GM23338 (cell line): ENCODE results near the gene MTAP. TPM values are rescaled to one million over a fixed set of nuclear protein-coding genes. Genes with fewer than 3 reads are reported as not detected.

Source experiments
- ATAC-seq: fragments of 200-7000 bp; cut with Tn5 transposase; 3 replicates; pipeline ENCODE4 v1.9.1; 2020
- DNase-seq: peaks from one replicate; pipeline ENCODE4 v3.0.0-alpha.2; 2015; ENCODE audit warnings: low spot score
- H2AFZ ChIP-seq: fragments of 200-600 bp; sonication (generic); 2 replicates; pipeline ENCODE4 v1.8.0; 2016; ENCODE audit warnings: antibody characterized with exemption, mild to moderate bottlenecking, moderate library complexity
- H3F3A ChIP-seq: fragments of 200-600 bp; sonication (generic); replicated peaks from 2 replicates; pipeline ENCODE4 v1.8.0; 2017; ENCODE audit warnings: antibody characterized with exemption, mixed run types, low read depth
- H3K27ac ChIP-seq: fragments of 200-600 bp; sonication (generic); 2 replicates; pipeline ENCODE4 v1.6.1; 2016; ENCODE audit warnings: low read depth
- H3K27me3 ChIP-seq: fragments of 200-600 bp; sonication (generic); 2 replicates; pipeline ENCODE4 v1.8.0; 2016; ENCODE audit warnings: mild to moderate bottlenecking, mixed run types, moderate library complexity; ENCODE audit not compliant: insufficient read depth
- H3K36me3 ChIP-seq: fragments of 200-600 bp; sonication (generic); 2 replicates; pipeline ENCODE4 v1.8.0; 2016; ENCODE audit warnings: mild to moderate bottlenecking; ENCODE audit not compliant: insufficient read depth
- H3K4me1 ChIP-seq: fragments of 200-600 bp; sonication (generic); 2 replicates; pipeline ENCODE4 v1.8.0; 2016; ENCODE audit warnings: mild to moderate bottlenecking, moderate library complexity; ENCODE audit not compliant: insufficient read depth
- H3K4me2 ChIP-seq: fragments of 200-600 bp; sonication (generic); 2 replicates; pipeline ENCODE4 v1.7.1; 2017; ENCODE audit warnings: mixed run types
- H3K4me3 ChIP-seq: fragments of 200-600 bp; sonication (generic); 2 replicates; pipeline ENCODE4 v1.6.1; 2016; ENCODE audit warnings: mixed run types
- H3K79me2 ChIP-seq: fragments of 200-600 bp; sonication (generic); replicated peaks from 2 replicates; pipeline ENCODE4 v1.8.0; 2017; ENCODE audit warnings: mild to moderate bottlenecking; ENCODE audit not compliant: insufficient read depth
- H3K9me2 ChIP-seq: fragments of 200-600 bp; sonication (generic); 2 replicates; pipeline ENCODE4 v1.8.0; 2017; ENCODE audit not compliant: insufficient read depth
- H4K20me1 ChIP-seq: fragments of 200-600 bp; sonication (generic); replicated peaks from 2 replicates; pipeline ENCODE4 v1.8.0; 2017; ENCODE audit warnings: mild to moderate bottlenecking; ENCODE audit not compliant: insufficient read depth
- H3K27ac Mint-ChIP-seq: 2 replicates; pipeline ENCODE4 v1.8.0; 2020; ENCODE audit warnings: inconsistent platforms, mild to moderate bottlenecking, moderate library complexity, mixed read lengths
- H3K27me3 Mint-ChIP-seq: 3 replicates; pipeline ENCODE4 v1.8.0; 2022; ENCODE audit warnings: low read depth, mild to moderate bottlenecking, moderate library complexity, mixed read lengths, inconsistent platforms; ENCODE audit not compliant: insufficient read depth, poor library complexity
- H3K36me3 Mint-ChIP-seq: 3 replicates; pipeline ENCODE4 v1.8.0; 2021; ENCODE audit warnings: low read depth, mild to moderate bottlenecking, inconsistent platforms, moderate library complexity, mixed read lengths
- H3K4me1 Mint-ChIP-seq: 3 replicates; pipeline ENCODE4 v1.8.0; 2020; ENCODE audit warnings: mild to moderate bottlenecking, inconsistent platforms, mixed read lengths
- H3K4me3 Mint-ChIP-seq: 3 replicates; pipeline ENCODE4 v1.8.0; 2021; ENCODE audit warnings: moderate library complexity, mild to moderate bottlenecking, inconsistent platforms, mixed read lengths
- H3K9me3 Mint-ChIP-seq: 3 replicates; pipeline ENCODE4 v1.8.0; 2020; ENCODE audit warnings: moderate library complexity, mild to moderate bottlenecking, inconsistent platforms, mixed read lengths
- CREB1 ChIP-seq: fragments of 250-450 bp; sonication (Bioruptor Pico); IDR thresholded peaks from 2 replicates; pipeline ENCODE4 v1.5.0; 2020; ENCODE audit warnings: low read depth, mild to moderate bottlenecking, moderate library complexity
- EZH2 ChIP-seq: fragments of 200-600 bp; sonication (generic); IDR thresholded peaks from one replicate; pipeline ENCODE4 v1.8.0; 2017; ENCODE audit warnings: antibody characterized with exemption, mild to moderate bottlenecking, low read depth; ENCODE audit not compliant: unreplicated experiment
- EZH2phosphoT487 ChIP-seq: fragments of 200-600 bp; sonication (generic); IDR thresholded peaks from one replicate; pipeline ENCODE4 v1.8.1; 2018; ENCODE audit warnings: antibody characterized with exemption; ENCODE audit not compliant: unreplicated experiment
- JUNB ChIP-seq: IDR thresholded peaks from one replicate; pipeline ENCODE4 v1.6.1; 2016; ENCODE audit warnings: antibody characterized with exemption; ENCODE audit not compliant: unreplicated experiment
- NANOG ChIP-seq: IDR thresholded peaks from 2 replicates; pipeline ENCODE4 v1.6.1; 2016; ENCODE audit warnings: antibody characterized with exemption, borderline replicate concordance
- POLR2AphosphoS5 ChIP-seq: IDR thresholded peaks from 2 replicates; pipeline ENCODE4 v1.6.1; 2016; ENCODE audit warnings: antibody characterized with exemption, low read depth
- STAT1 ChIP-seq: IDR thresholded peaks from one replicate; pipeline ENCODE4 v1.6.1; 2016; ENCODE audit warnings: antibody characterized with exemption; ENCODE audit not compliant: unreplicated experiment
- ZNF114 ChIP-seq: fragments of 250-450 bp; sonication (Bioruptor Pico); IDR thresholded peaks from 2 replicates; pipeline ENCODE4 v1.5.0; 2020; ENCODE audit warnings: mild to moderate bottlenecking, moderate library complexity
- ZNF331 ChIP-seq: fragments of 250-450 bp; sonication (Bioruptor Pico); IDR thresholded peaks from 2 replicates; pipeline ENCODE4 v1.5.0; 2020; ENCODE audit warnings: low read depth, mild to moderate bottlenecking, moderate library complexity
- polyA plus RNA-seq: library from polyadenylated mRNA; unstranded; fragments of >200 nt; fragmentation: Nextera tagmentation; extraction: Ambion mirVana; gene quantifications from 2 replicates; pipeline ENCODE4 v1.2.1, GENCODE V29; 2016
- total RNA-seq: library from RNA; depleted of rRNA; stranded (reverse); fragments of >200 nt; shearing (Covaris generic); gene quantifications from 2 replicates; pipeline ENCODE4 v1.2.3, GENCODE V29; 2014
- TF ChIP-seq, protein P1 (sequence below): IDR thresholded peaks from one replicate; pipeline ENCODE4 v1.6.1; 2018; ENCODE audit warnings: antibody characterized with exemption; ENCODE audit not compliant: unreplicated experiment
- TF ChIP-seq, protein P2 (sequence below), 2 experiments: fragments of 200-600 bp in 1 of 2; sonication (generic) in 1 of 2; conservative IDR thresholded peaks; 2 replicates each; pipeline versions ENCODE4 v1.5.1 to v1.6.1; 2016 to 2017; ENCODE audit warnings: antibody characterized with exemption in 2 of 2, low read depth in 2 of 2, mild to moderate bottlenecking in 2 of 2, moderate library complexity in 1 of 2
- TF ChIP-seq, protein P3 (sequence below): fragments of 250-450 bp; sonication (Bioruptor Pico); IDR thresholded peaks from 2 replicates; pipeline ENCODE4 v1.5.0; 2020; ENCODE audit warnings: mild to moderate bottlenecking, moderate library complexity
- TF ChIP-seq, protein P4 (sequence below): IDR thresholded peaks from 2 replicates; pipeline ENCODE4 v1.6.1; 2016; ENCODE audit warnings: antibody characterized with exemption

Gene MTAP
- total and polyA plus RNA-seq, 2 experiments from 2014 or later, result 61.8 to 70.0 TPM

DNA sequence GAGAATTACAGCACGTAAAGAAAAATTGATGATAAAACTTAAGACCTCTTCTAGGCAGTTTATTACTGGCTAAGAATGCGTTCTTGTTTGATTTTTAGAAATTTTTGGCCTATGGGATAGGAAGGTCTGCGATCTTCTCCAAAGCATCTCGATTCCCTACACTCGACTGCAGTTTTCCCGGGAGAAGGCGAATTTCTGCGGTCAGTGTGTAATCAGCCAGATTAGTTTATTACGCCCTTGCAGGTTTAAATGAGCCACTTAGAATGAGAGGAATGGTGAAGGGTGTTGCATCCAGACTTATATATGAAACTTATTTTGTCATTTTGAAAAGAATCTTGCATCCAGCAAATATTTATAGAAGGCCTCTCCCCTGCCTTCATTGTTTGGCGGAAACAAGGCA is 1.2 kb downstream of the MTAP start:
- Mint-ChIP-seq H3K27ac (peak overlapping the region; percentile 99), H3K36me3 (peaks cover 50% of the 10 kb centered on the region), H3K4me1 (peaks cover 32% of the 10 kb centered on the region), H3K9me3 (no peaks in the 10 kb centered on the region; the same call in 2 of the 3 replicates), H3K27me3 (peaks cover 23% of the 10 kb centered on the region), H3K4me3 (peak overlapping the region; percentile 100)
- DNase-seq (no peak), ATAC-seq (no peak)
- Histone ChIP-seq H3K27me3 (peaks cover 18% of the 10 kb centered on the region), H3K36me3 (peaks cover 7% of the 10 kb centered on the region), H3K79me2 (peaks cover 58% of the 10 kb centered on the region), H3K4me2 (peak overlapping the region; percentile 98), H4K20me1 (peaks cover 43% of the 10 kb centered on the region), H3K9me2 (no peaks in the 10 kb centered on the region), H3K27ac (peak overlapping the region; percentile 93), H3F3A (no peaks in the 10 kb centered on the region), H3K4me1 (peaks cover 21% of the 10 kb centered on the region), H2AFZ (no peak overlapping the region; the same call in 1 of the 2 replicates), H3K4me3 (peak overlapping the region; percentile 94)
- TF ChIP-seq CREB1 (CRISPR knock-in tag), result no peak
- no peak for TF ChIP-seq EZH2
- TF ChIP-seq STAT1, result no peak
- no peak for TF ChIP-seq JUNB
- no peak for TF ChIP-seq ZNF331 (CRISPR knock-in tag)
- TF ChIP-seq, protein P1, sequence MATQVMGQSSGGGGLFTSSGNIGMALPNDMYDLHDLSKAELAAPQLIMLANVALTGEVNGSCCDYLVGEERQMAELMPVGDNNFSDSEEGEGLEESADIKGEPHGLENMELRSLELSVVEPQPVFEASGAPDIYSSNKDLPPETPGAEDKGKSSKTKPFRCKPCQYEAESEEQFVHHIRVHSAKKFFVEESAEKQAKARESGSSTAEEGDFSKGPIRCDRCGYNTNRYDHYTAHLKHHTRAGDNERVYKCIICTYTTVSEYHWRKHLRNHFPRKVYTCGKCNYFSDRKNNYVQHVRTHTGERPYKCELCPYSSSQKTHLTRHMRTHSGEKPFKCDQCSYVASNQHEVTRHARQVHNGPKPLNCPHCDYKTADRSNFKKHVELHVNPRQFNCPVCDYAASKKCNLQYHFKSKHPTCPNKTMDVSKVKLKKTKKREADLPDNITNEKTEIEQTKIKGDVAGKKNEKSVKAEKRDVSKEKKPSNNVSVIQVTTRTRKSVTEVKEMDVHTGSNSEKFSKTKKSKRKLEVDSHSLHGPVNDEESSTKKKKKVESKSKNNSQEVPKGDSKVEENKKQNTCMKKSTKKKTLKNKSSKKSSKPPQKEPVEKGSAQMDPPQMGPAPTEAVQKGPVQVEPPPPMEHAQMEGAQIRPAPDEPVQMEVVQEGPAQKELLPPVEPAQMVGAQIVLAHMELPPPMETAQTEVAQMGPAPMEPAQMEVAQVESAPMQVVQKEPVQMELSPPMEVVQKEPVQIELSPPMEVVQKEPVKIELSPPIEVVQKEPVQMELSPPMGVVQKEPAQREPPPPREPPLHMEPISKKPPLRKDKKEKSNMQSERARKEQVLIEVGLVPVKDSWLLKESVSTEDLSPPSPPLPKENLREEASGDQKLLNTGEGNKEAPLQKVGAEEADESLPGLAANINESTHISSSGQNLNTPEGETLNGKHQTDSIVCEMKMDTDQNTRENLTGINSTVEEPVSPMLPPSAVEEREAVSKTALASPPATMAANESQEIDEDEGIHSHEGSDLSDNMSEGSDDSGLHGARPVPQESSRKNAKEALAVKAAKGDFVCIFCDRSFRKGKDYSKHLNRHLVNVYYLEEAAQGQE, result no peak
- TF ChIP-seq, protein P2, sequence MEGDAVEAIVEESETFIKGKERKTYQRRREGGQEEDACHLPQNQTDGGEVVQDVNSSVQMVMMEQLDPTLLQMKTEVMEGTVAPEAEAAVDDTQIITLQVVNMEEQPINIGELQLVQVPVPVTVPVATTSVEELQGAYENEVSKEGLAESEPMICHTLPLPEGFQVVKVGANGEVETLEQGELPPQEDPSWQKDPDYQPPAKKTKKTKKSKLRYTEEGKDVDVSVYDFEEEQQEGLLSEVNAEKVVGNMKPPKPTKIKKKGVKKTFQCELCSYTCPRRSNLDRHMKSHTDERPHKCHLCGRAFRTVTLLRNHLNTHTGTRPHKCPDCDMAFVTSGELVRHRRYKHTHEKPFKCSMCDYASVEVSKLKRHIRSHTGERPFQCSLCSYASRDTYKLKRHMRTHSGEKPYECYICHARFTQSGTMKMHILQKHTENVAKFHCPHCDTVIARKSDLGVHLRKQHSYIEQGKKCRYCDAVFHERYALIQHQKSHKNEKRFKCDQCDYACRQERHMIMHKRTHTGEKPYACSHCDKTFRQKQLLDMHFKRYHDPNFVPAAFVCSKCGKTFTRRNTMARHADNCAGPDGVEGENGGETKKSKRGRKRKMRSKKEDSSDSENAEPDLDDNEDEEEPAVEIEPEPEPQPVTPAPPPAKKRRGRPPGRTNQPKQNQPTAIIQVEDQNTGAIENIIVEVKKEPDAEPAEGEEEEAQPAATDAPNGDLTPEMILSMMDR (conservative IDR thresholded peaks at IDR 0.05; ENCODE audit: low read depth in 2 of 2), result no peak
- TF ChIP-seq NANOG, result no peak
- TF ChIP-seq EZH2phosphoT487, result no peak
- TF ChIP-seq, protein P3, sequence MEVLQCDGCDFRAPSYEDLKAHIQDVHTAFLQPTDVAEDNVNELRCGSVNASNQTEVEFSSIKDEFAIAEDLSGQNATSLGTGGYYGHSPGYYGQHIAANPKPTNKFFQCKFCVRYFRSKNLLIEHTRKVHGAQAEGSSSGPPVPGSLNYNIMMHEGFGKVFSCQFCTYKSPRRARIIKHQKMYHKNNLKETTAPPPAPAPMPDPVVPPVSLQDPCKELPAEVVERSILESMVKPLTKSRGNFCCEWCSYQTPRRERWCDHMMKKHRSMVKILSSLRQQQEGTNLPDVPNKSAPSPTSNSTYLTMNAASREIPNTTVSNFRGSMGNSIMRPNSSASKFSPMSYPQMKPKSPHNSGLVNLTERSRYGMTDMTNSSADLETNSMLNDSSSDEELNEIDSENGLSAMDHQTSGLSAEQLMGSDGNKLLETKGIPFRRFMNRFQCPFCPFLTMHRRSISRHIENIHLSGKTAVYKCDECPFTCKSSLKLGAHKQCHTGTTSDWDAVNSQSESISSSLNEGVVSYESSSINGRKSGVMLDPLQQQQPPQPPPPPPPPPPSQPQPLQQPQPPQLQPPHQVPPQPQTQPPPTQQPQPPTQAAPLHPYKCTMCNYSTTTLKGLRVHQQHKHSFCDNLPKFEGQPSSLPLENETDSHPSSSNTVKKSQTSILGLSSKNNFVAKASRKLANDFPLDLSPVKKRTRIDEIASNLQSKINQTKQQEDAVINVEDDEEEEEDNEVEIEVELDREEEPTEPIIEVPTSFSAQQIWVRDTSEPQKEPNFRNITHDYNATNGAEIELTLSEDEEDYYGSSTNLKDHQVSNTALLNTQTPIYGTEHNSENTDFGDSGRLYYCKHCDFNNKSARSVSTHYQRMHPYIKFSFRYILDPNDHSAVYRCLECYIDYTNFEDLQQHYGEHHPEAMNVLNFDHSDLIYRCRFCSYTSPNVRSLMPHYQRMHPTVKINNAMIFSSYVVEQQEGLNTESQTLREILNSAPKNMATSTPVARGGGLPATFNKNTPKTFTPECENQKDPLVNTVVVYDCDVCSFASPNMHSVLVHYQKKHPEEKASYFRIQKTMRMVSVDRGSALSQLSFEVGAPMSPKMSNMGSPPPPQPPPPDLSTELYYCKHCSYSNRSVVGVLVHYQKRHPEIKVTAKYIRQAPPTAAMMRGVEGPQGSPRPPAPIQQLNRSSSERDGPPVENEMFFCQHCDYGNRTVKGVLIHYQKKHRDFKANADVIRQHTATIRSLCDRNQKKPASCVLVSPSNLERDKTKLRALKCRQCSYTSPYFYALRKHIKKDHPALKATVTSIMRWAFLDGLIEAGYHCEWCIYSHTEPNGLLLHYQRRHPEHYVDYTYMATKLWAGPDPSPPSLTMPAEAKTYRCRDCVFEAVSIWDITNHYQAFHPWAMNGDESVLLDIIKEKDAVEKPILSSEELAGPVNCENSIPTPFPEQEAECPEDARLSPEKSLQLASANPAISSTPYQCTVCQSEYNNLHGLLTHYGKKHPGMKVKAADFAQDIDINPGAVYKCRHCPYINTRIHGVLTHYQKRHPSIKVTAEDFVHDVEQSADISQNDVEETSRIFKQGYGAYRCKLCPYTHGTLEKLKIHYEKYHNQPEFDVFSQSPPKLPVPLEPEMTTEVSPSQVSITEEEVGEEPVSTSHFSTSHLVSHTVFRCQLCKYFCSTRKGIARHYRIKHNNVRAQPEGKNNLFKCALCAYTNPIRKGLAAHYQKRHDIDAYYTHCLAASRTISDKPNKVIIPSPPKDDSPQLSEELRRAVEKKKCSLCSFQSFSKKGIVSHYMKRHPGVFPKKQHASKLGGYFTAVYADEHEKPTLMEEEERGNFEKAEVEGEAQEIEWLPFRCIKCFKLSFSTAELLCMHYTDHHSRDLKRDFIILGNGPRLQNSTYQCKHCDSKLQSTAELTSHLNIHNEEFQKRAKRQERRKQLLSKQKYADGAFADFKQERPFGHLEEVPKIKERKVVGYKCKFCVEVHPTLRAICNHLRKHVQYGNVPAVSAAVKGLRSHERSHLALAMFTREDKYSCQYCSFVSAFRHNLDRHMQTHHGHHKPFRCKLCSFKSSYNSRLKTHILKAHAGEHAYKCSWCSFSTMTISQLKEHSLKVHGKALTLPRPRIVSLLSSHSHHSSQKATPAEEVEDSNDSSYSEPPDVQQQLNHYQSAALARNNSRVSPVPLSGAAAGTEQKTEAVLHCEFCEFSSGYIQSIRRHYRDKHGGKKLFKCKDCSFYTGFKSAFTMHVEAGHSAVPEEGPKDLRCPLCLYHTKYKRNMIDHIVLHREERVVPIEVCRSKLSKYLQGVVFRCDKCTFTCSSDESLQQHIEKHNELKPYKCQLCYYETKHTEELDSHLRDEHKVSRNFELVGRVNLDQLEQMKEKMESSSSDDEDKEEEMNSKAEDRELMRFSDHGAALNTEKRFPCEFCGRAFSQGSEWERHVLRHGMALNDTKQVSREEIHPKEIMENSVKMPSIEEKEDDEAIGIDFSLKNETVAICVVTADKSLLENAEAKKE (CRISPR knock-in tag), result no peak
- no peak for TF ChIP-seq POLR2AphosphoS5
- TF ChIP-seq, protein P4, sequence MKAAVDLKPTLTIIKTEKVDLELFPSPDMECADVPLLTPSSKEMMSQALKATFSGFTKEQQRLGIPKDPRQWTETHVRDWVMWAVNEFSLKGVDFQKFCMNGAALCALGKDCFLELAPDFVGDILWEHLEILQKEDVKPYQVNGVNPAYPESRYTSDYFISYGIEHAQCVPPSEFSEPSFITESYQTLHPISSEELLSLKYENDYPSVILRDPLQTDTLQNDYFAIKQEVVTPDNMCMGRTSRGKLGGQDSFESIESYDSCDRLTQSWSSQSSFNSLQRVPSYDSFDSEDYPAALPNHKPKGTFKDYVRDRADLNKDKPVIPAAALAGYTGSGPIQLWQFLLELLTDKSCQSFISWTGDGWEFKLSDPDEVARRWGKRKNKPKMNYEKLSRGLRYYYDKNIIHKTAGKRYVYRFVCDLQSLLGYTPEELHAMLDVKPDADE, result no peak
- TF ChIP-seq ZNF114 (CRISPR knock-in tag), result no peak
